A673 (cell line): ENCODE measurements around the gene GATB.

Experiments used
- CTCF ChIP-seq: fragments of 300-800, 200-600 bp; sonication (generic); conservative IDR thresholded peaks from 2 replicates; pipeline ENCODE4 v1.5.1; 2017; ENCODE audit warnings: low read depth, mild to moderate bottlenecking, antibody characterized with exemption, low read length, moderate library complexity, mixed read lengths
- EZH2 ChIP-seq: fragments of 200-600 bp; sonication (generic); IDR thresholded peaks from 2 replicates; pipeline ENCODE4 v1.6.1; 2017; ENCODE audit warnings: borderline replicate concordance, low read depth, mild to moderate bottlenecking, mixed read lengths, antibody characterized with exemption, low read length; ENCODE audit not compliant: poor library complexity, severe bottlenecking

GRCh38 chr4:151709587-151709986, 51.2 kb downstream of the GATB start:
- no peak for TF ChIP-seq CTCF
- TF ChIP-seq EZH2 = no peak
